ENCODE data around the gene RABL3.
"Not testable (repeated sequence)": the region's sequence is repeated elsewhere in the genome, so short reads cannot be mapped to it uniquely, and the experiment has no call there.

Gene RABL3

DNA sequence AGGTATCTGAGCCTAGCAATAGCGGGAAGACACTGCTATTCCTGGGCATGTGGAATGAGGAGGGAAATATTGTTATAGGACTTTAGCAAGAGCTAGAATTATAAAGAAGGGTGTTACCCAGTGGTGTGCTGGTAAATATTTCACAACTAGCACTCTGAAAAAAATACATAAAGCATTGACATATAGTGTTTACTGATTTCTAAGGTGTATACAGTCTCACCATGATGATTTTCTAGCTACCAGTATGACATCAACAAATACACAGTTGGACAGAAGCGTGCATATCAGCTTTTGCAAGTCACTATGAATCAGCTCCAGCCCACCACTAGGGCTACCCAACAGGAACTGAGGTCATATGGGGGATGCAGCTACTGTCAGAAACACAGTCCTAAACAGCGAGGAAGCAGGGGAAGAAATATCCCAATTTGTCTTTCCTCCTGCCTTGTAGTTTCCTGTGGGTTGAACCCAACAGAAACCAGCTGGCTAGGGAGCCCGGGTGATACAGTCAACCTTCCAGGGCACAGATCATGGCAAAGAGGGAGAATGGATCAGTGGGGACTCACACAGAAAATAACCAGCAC, 99.9 kb downstream of the RABL3 start:
- DNase-seq (ENCODE audit: low read depth): no peak

DNA sequence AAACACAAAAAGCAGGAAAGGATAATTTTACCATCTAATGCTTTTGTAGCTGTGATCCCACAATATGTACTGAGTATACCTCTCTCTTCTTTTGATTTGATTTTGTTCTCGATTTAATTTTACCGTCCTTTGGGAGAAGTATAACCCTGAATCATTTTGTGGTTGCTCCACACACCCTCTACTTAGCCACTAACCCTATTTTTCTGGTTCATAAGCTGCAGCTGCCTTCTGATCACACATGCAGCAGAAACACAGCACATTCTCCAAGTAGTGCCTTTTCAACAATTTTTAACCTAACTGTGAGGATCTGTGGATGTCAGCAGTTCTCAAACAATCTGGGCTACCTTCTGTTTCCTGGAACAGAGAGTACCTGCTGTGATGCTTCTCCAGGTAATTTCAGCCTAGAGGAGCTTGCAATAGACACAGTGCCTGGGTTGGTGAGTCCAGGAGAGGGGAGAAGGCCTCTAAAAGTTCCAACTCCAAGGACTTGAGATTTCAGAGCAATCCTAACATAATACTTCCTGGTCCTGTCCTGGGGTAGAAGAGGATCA, 100.5 kb downstream of the RABL3 start:
- DNase-seq (ENCODE audit: low read depth): no peak

DNA sequence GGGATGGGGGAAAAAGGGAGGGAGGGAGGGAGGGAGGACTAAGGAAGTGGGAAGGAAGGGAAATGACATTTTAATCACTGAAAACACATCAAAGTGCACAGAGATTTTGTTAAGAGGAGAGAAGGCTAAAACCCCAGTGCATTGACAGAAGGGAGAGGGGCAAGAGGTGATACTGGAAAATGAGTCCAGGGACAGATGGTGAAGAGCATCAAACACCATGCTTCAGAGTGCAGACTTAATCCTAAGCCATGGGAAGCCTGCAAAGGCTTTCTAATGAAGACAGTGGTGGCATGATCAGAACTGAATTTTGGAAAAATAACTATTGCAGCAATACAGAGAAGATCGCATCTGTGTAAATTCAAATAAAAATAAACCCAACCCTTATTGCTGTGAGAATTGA, 102.1 kb downstream of the RABL3 start:
- no peak for DNase-seq (ENCODE audit: low read depth)

DNA sequence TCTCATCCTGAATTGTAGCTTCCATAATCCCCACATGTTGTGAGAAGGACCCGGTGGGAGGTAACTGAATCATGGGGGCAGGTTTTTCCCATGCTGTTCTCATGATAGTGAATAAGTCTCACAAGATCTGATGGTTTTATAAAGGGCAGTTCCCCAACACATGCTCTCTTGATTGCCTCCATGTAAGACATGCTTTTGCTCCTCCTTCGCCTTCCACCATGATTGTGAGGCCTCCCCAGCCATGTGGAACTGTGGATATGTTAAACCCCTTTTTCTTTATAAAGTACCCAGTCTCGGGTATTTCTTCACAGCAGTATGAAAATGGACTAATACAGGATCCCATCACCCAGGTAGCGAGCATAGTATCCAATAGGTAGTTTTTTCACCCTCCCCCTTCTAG, 103.5 kb downstream of the RABL3 start:
- not testable (repeated sequence) for DNase-seq (ENCODE audit: low read depth)

DNA sequence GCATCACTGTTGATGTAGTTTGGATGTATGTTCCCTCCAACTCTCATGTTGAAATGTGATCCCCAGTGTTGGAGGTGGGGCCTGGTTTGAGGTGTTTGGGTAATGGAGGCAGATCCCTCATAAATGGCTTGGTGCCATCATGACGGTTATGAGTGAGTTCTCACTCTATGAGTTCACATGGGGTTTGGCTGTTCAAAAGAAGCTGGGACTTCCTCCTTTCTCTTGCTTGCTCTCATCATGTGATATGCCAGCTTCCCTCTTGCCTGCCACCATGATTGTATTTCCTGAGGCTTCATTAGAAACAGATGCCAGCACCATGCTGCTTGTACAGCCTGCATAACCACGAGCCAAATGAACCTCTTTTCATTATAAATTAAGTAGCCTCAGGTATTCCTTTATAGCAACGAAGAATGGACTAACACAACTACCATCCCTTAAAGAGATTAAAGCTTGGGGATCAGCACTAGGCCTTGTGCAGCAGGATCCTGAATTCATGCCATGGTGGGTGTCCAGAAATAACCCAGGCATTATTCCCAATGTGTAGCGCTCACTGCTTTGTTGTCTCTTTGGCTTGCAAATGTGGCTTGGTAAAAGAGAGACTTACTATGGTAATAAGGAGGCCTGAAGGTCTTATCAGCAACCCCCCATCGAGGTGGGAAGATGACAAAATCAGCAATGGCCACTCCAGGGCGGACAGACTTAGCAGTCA, 104.3 kb downstream of the RABL3 start:
- no peak for DNase-seq (ENCODE audit: low read depth)

DNA sequence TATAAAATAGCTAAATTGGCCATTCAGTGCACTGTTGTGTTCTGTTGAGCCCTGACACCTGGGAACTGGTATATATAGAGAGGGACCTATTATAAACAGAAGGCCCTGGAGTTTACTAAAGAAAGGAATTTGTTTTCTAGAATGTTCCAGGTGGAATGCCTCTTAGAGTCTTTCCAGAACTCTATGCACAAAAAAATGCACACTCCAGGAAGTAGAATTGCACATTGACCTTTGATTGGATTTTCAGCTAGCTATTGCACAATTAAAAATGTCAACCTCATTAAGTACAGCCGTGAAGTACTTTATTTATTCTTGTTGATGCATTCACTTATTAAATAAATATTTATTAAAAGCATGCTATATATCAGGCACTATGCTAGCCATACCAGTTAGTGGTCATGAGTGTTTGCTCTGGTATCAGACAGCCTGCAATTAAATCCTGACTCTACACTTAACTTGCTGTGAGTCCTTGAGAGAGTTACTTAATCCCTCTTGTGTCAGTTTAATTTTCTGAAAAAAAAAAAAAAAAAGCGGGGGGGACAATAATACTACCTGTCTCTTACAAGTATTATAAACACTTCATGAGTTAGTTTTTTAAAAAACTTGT, 105.4 kb downstream of the RABL3 start:
- no peak for DNase-seq (ENCODE audit: low read depth)

All from T-helper 22 cell (primary cell).